ENCODE results near the gene EAPP. TPM values are rescaled to one million over a fixed set of nuclear protein-coding genes. Genes with fewer than 3 reads are reported as not detected.
"Not testable (repeated sequence)": the region's sequence is repeated elsewhere in the genome, so short reads cannot be mapped to it uniquely, and the experiment has no call there.

The EAPP gene
- total RNA-seq, 1 donor from 2014 or later, result 30.1 TPM

DNA sequence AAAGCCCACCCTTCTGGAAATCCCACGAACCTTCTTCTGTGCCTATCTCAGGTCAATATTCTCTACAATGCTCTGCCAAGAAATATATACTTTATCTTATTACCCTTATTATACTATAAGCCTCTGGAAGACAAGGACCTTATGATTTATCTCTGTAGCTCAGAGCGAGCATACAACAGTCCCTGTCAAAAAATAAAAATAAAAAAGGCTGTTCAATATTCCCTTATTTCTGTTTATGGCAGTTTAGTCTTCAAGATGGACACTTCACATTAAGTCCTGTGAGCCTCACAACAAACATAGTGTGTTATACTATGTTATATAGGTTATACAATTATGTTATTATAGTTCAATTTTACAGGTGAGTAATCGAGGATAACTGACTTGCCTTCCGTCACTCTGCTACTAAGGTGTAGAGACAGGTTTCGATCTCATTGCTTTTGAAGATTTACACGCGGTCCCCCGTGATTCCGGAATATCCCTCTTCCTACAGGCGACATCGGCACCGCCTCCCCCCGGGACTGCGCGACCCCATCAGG lies 562 bp downstream of the EAPP start:
- Mint-ChIP-seq H3K27me3 (ENCODE audit: unreplicated experiment) (peaks cover 6% of the 10 kb centered on the region), H3K9me3 (ENCODE audit: unreplicated experiment) (no peaks in the 10 kb centered on the region), H3K36me3 (ENCODE audit: low read depth, unreplicated experiment) (peaks cover 7% of the 10 kb centered on the region), H3K27ac (ENCODE audit: unreplicated experiment) (peak overlapping the region; percentile 99), H3K4me1 (ENCODE audit: unreplicated experiment) (peaks cover 13% of the 10 kb centered on the region), H3K4me3 (ENCODE audit: unreplicated experiment) (peak overlapping the region; percentile 99)
- TF ChIP-seq, protein P1, sequence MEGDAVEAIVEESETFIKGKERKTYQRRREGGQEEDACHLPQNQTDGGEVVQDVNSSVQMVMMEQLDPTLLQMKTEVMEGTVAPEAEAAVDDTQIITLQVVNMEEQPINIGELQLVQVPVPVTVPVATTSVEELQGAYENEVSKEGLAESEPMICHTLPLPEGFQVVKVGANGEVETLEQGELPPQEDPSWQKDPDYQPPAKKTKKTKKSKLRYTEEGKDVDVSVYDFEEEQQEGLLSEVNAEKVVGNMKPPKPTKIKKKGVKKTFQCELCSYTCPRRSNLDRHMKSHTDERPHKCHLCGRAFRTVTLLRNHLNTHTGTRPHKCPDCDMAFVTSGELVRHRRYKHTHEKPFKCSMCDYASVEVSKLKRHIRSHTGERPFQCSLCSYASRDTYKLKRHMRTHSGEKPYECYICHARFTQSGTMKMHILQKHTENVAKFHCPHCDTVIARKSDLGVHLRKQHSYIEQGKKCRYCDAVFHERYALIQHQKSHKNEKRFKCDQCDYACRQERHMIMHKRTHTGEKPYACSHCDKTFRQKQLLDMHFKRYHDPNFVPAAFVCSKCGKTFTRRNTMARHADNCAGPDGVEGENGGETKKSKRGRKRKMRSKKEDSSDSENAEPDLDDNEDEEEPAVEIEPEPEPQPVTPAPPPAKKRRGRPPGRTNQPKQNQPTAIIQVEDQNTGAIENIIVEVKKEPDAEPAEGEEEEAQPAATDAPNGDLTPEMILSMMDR (IDR thresholded peaks at IDR 0.05; ENCODE audit: unreplicated experiment), result no peak
- DNase-seq (ENCODE audit: low spot score), result no peak

DNA sequence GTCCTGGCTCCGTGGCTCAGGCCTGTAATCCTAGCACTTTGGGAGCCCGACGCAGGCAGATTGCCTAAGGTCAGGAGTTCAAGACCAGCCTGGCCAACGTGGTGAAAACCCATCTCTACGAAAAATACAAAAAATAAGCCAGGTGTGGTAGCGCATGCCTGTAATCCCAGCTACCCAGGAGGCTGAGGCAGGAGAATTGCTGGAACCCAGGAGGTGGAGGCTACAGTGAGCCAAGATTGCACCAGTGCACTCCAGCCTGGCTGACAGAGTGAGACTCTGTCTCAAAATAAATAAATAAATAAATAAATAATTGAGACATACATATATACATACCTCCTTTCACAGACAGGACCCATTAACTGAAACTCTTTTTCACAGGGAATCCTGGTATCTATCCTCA lies 1.4 kb downstream of the EAPP start:
- not testable (repeated sequence) for H3K4me3 Mint-ChIP-seq (ENCODE audit: unreplicated experiment); H3K9me3 Mint-ChIP-seq (ENCODE audit: unreplicated experiment); H3K27me3 Mint-ChIP-seq (ENCODE audit: unreplicated experiment); DNase-seq (ENCODE audit: low spot score)
- Mint-ChIP-seq H3K4me1 (ENCODE audit: unreplicated experiment) (peaks cover 13% of the 10 kb centered on the region), H3K27ac (ENCODE audit: unreplicated experiment) (peak overlapping the region; percentile 90), H3K36me3 (ENCODE audit: low read depth, unreplicated experiment) (peaks cover 12% of the 10 kb centered on the region)

DNA sequence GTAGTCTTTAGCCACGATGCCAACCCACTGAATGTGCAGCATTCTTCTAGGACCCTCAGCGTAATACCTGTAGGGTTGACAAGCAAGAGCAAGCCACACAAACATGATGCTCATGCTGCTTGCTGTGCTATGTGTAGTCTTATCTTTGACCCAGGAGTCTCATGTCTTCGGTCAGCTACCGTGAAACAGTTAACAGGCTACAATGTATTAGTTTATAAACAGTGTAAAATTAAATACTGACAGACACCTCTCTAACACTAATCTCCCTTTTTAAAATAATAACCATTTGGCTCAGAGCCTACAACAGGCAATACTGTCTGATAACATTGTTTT lies 1.9 kb downstream of the EAPP start:
- Mint-ChIP-seq H3K4me3 (ENCODE audit: unreplicated experiment) (no peak overlapping the region), H3K27me3 (ENCODE audit: unreplicated experiment) (peaks cover 6% of the 10 kb centered on the region), H3K27ac (ENCODE audit: unreplicated experiment) (no peak overlapping the region), H3K4me1 (ENCODE audit: unreplicated experiment) (peaks cover 13% of the 10 kb centered on the region), H3K36me3 (ENCODE audit: low read depth, unreplicated experiment) (peaks cover 12% of the 10 kb centered on the region), H3K9me3 (ENCODE audit: unreplicated experiment) (no peaks in the 10 kb centered on the region)
- TF ChIP-seq, protein P1 (IDR thresholded peaks at IDR 0.05; ENCODE audit: unreplicated experiment), result no peak
- no peak for DNase-seq (ENCODE audit: low spot score)

DNA sequence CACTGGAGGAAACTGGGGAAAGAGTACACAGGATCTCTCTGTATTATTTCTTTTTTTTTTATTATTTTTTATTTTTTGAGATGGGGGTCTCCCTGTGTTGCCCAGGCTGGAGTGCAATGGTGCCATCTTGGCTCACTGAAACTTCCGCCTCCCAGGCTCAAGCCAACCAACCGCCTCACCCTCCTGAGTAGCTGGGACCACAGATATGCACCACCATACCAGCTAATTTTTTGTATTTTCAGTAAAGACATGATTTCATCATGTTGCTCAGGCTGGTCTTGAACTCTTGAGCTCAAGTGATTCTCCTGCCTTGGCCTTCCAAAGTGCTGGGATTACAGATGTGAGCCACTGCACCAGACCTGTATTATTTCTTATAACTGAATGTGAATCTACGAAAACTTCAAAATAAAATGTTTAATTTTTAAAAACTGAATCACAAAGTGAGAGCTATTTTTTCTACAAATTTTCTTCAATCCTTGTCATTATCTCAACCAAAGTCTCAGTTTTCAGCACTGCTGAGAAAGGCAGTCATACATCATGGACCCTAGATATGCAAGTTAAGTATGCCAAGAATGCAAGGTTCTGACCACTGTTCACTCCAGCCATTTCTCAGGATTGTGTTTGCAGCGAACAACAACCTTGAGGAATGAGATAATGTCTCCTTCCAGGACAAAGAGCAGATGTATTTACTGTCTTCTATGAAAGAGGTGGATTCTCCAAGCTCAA lies 2.4 kb downstream of the EAPP start:
- no peak for DNase-seq (ENCODE audit: low spot score)
- Mint-ChIP-seq H3K27ac (ENCODE audit: unreplicated experiment) (no peak overlapping the region), H3K36me3 (ENCODE audit: low read depth, unreplicated experiment) (peaks cover 12% of the 10 kb centered on the region), H3K27me3 (ENCODE audit: unreplicated experiment) (peaks cover 6% of the 10 kb centered on the region), H3K4me3 (ENCODE audit: unreplicated experiment) (no peak overlapping the region), H3K4me1 (ENCODE audit: unreplicated experiment) (peaks cover 13% of the 10 kb centered on the region), H3K9me3 (ENCODE audit: unreplicated experiment) (no peaks in the 10 kb centered on the region)
- TF ChIP-seq, protein P1 (IDR thresholded peaks at IDR 0.05; ENCODE audit: unreplicated experiment), result no peak

DNA sequence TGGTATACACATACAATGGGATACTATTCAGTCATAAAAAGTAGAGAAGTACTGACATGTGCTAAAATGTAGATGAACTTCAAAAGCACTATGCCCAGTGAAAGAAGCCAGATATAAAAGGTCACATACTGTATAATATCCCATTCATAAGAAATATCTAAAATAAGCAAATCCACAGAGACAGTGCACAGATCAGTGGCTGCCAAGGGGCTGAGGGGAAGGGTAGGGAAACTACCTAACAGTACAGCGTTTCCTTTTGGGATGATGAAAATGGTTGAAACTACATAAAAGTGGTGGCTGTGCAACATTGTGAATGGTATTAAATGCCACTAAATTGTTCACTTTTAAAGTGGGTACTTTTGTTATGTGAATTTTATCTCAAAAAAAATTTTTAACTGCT lies 11.9 kb downstream of the EAPP start:
- no peak overlapping the region for H3K27ac Mint-ChIP-seq (ENCODE audit: unreplicated experiment)
- H3K4me3 Mint-ChIP-seq (ENCODE audit: unreplicated experiment), result no peak overlapping the region
- DNase-seq (ENCODE audit: low spot score), result no peak
- H3K9me3 Mint-ChIP-seq (ENCODE audit: unreplicated experiment), result no peaks in the 10 kb centered on the region
- peaks cover 21% of the 10 kb centered on the region for H3K36me3 Mint-ChIP-seq (ENCODE audit: low read depth, unreplicated experiment)
- TF ChIP-seq, protein P1 (IDR thresholded peaks at IDR 0.05; ENCODE audit: unreplicated experiment), result no peak
- H3K4me1 Mint-ChIP-seq (ENCODE audit: unreplicated experiment), result no peaks in the 10 kb centered on the region
- no peaks in the 10 kb centered on the region for H3K27me3 Mint-ChIP-seq (ENCODE audit: unreplicated experiment)

DNA sequence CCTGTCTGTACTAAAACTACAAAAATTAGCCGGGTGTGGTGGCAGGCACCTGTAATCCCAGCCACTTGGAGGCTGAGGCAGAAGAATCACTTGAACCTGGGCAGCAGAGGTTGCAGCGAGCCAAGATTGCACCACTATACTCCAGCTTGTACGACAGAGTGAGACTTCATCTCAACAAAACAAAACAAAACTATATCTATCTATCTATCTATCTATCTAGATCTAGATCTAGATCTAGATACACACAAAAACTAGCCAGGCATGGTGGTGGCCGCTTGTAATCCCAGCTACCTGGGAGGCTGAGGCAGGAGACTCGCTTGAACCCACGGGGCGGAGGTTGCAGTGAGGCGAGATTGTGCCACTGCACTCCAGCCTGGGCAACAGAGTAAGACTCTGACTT lies 15.3 kb downstream of the EAPP start:
- not testable (repeated sequence) for H3K27me3 Mint-ChIP-seq (ENCODE audit: unreplicated experiment); H3K9me3 Mint-ChIP-seq (ENCODE audit: unreplicated experiment); H3K4me3 Mint-ChIP-seq (ENCODE audit: unreplicated experiment); DNase-seq (ENCODE audit: low spot score); H3K4me1 Mint-ChIP-seq (ENCODE audit: unreplicated experiment); H3K27ac Mint-ChIP-seq (ENCODE audit: unreplicated experiment)
- H3K36me3 Mint-ChIP-seq (ENCODE audit: low read depth, unreplicated experiment), result peaks cover 37% of the 10 kb centered on the region
